Loucy (cell line): Measurements from ENCODE around the gene HOXA13.

Source experiments
- H2AFZ ChIP-seq: fragments of 200-600 bp; sonication (generic); 2 replicates; pipeline ENCODE4 v1.6.0; 2016; ENCODE audit warnings: antibody characterized with exemption, mild to moderate bottlenecking, low read length, moderate library complexity
- H3F3A ChIP-seq: fragments of 200-600 bp; 2 replicates; pipeline ENCODE4 v1.6.0; 2016; ENCODE audit warnings: antibody characterized with exemption, low read depth, mild to moderate bottlenecking
- H3K27me3 ChIP-seq: fragments of 200-600 bp; sonication (generic); 2 replicates; pipeline ENCODE4 v1.6.1; 2014; ENCODE audit warnings: low read length, mild to moderate bottlenecking; ENCODE audit not compliant: insufficient read depth, poor library complexity, severe bottlenecking
- H3K36me3 ChIP-seq: fragments of 200-600 bp; sonication (generic); 2 replicates; pipeline ENCODE4 v1.6.1; 2016; ENCODE audit warnings: low read length; ENCODE audit not compliant: insufficient read depth
- H3K4me1 ChIP-seq: fragments of 200-600 bp; sonication (generic); 2 replicates; pipeline ENCODE4 v1.5.1; 2014; ENCODE audit warnings: low read length, mild to moderate bottlenecking; ENCODE audit not compliant: insufficient read depth, poor library complexity, severe bottlenecking
- H3K4me2 ChIP-seq: fragments of 200-600 bp; sonication (generic); 2 replicates; pipeline ENCODE4 v1.6.0; 2014; ENCODE audit warnings: antibody characterized with exemption, low read length, low read depth, mild to moderate bottlenecking; ENCODE audit not compliant: poor library complexity, severe bottlenecking
- H3K4me3 ChIP-seq: fragments of 200-600 bp; sonication (generic); 2 replicates; pipeline ENCODE4 v1.5.1; 2014; ENCODE audit warnings: low read length, mild to moderate bottlenecking, mixed read lengths; ENCODE audit not compliant: poor library complexity, severe bottlenecking
- H3K79me2 ChIP-seq: fragments of 200-600 bp; sonication (generic); 2 replicates; pipeline ENCODE4 v1.6.1; 2014; ENCODE audit warnings: low read length; ENCODE audit not compliant: insufficient read depth
- H3K9ac ChIP-seq: fragments of 200-600 bp; sonication (generic); 2 replicates; pipeline ENCODE4 v1.6.0; 2014; ENCODE audit warnings: mild to moderate bottlenecking, low read depth, low read length, moderate library complexity; ENCODE audit not compliant: poor library complexity, severe bottlenecking
- H3K9me2 ChIP-seq: fragments of 200-600 bp; sonication (generic); replicated peaks from 2 replicates; pipeline ENCODE4 v1.6.1; 2016; ENCODE audit warnings: low read depth, low read length, mixed read lengths
- H3K9me3 ChIP-seq: fragments of 200-600 bp; sonication (generic); 2 replicates; pipeline ENCODE4 v1.6.1; 2014; ENCODE audit warnings: mild to moderate bottlenecking, antibody characterized with exemption, low read length, low read depth; ENCODE audit not compliant: insufficient read depth
- H4K20me1 ChIP-seq: fragments of 200-600 bp; sonication (generic); 2 replicates; pipeline ENCODE4 v1.6.0; 2014; ENCODE audit warnings: antibody characterized with exemption, low read length, mild to moderate bottlenecking; ENCODE audit not compliant: insufficient read depth, poor library complexity, severe bottlenecking
- EZH2phosphoT487 ChIP-seq: fragments of 200-600 bp; IDR thresholded peaks from 2 replicates; pipeline ENCODE4 v1.6.1; 2018; ENCODE audit warnings: antibody characterized with exemption, mild to moderate bottlenecking, moderate library complexity, borderline replicate concordance
- TF ChIP-seq, protein P1 (sequence below): fragments of 200-600 bp; sonication (generic); conservative IDR thresholded peaks from 2 replicates; pipeline ENCODE4 v1.5.1; 2014; ENCODE audit warnings: mild to moderate bottlenecking, antibody characterized with exemption, low read length

HOXA13 gene

DNA sequence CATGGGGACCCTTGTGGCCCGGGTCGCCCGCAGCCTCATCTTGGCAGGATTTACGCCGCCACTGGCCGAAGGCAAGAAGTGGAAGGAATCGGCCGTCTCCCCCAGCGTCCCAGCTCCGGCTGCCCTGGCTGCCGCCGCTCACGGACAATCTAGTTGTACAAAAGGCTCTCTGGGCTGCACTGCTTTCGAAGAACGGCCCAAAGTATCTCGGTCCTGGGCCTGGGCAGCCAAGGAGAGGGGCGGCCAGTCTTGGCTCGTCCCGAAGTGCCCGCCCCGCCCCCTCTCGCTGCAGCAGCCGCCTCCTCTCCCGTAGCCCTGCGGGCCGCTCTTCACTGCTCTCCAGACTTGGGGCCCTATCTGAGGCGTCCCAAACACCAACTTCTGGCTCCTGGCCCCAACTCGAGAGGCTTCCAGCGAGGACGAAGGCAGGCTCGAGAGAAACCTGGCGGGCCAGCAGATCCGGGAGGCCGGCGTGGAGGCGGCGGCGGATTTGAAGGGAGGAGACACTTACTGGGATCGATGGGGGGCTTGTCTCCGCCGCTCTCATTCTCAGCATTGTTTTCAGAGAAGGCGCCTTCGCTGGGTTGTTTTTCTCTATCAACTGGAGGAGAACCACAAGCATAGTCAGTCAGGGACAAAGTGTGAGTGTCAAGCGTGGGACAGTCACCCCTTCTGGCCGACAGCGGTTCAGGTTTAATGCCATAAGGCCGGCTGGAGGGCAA lies 35.4 kb downstream of the HOXA13 start:
- Histone ChIP-seq H4K20me1 (peaks cover 53% of the 10 kb centered on the region), H3K27me3 (peaks cover 64% of the 10 kb centered on the region), H3K4me3 (peak overlapping the region; percentile 94), H3K4me2 (peak overlapping the region; percentile 91), H2AFZ (no peak overlapping the region), H3K9ac (peak overlapping the region; percentile 99), H3K9me3 (no peaks in the 10 kb centered on the region), H3K36me3 (peaks cover 46% of the 10 kb centered on the region), H3K79me2 (peaks cover 94% of the 10 kb centered on the region), H3K9me2 (no peaks in the 10 kb centered on the region), H3K4me1 (peaks cover 10% of the 10 kb centered on the region), H3F3A (peaks cover 14% of the 10 kb centered on the region; the same call in 1 of the 2 replicates)
- TF ChIP-seq, protein P1, sequence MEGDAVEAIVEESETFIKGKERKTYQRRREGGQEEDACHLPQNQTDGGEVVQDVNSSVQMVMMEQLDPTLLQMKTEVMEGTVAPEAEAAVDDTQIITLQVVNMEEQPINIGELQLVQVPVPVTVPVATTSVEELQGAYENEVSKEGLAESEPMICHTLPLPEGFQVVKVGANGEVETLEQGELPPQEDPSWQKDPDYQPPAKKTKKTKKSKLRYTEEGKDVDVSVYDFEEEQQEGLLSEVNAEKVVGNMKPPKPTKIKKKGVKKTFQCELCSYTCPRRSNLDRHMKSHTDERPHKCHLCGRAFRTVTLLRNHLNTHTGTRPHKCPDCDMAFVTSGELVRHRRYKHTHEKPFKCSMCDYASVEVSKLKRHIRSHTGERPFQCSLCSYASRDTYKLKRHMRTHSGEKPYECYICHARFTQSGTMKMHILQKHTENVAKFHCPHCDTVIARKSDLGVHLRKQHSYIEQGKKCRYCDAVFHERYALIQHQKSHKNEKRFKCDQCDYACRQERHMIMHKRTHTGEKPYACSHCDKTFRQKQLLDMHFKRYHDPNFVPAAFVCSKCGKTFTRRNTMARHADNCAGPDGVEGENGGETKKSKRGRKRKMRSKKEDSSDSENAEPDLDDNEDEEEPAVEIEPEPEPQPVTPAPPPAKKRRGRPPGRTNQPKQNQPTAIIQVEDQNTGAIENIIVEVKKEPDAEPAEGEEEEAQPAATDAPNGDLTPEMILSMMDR = peak; percentile 28
- TF ChIP-seq EZH2phosphoT487 = no peak

DNA sequence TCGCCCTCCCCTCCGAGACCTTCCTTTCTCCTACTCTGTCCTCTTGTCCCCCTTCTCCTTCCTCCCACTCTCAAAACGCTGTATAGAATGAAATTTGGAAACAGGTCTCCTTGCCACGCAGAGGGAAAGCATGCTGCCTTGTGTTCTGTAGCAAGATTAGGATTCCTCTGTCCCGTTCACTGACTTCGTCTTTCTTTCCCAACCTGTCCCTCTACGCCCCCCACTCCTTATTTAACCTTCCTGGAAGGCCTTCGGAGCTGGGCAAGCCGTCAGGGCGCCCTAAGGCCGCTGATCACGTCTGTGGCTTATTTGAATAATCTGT lies 35.9 kb downstream of the HOXA13 start:
- Histone ChIP-seq H3K9ac (peak overlapping the region; percentile 99), H3K36me3 (peaks cover 44% of the 10 kb centered on the region), H3K4me2 (peak overlapping the region; percentile 91)

DNA sequence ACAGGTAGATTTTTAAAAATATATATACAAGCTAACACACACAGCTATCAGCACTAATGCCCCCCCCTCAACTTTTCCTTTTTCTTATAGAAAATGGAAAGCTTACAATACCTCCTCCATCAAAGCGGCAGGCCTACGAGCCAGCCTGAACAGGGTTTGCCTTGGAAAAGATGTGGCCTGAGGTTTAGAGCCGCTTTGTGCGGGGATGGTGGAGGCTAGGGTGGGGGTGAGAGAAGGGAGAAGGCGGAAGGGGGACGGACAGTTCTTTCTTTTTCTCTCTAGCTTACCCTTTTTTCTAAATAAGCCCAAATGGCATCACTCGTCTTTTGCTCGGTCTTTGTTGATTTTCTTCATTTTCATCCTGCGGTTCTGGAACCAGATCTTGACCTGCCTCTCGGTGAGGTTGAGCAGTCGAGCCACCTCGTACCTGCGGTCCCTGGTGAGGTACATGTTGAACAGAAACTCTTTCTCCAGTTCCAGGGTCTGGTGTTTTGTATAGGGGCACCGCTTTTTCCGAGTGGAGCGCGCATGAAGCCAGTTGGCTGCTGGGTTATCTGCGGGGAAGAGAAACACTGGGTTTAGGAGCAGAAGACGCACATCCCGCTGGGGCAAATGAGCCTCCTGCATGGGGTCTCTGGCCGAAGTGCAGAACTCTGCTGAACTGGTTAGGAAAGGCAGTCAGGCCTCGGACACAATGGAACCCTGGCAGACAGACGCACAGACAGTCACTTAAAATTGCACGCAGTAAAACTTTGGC lies 36.4 kb downstream of the HOXA13 start:
- no peaks in the 10 kb centered on the region for H3K9me3 ChIP-seq
- peaks cover 39% of the 10 kb centered on the region for H3K36me3 ChIP-seq
- peaks cover 53% of the 10 kb centered on the region for H3K27me3 ChIP-seq
- H3K4me3 ChIP-seq = peak overlapping the region; percentile 94
- peak overlapping the region; percentile 99 for H3K9ac ChIP-seq
- H4K20me1 ChIP-seq = peaks cover 49% of the 10 kb centered on the region
- peaks cover 12% of the 10 kb centered on the region; the same call in 1 of the 2 replicates for H3F3A ChIP-seq
- no peak overlapping the region for H2AFZ ChIP-seq
- peak overlapping the region; percentile 91 for H3K4me2 ChIP-seq
- H3K79me2 ChIP-seq = peaks cover 94% of the 10 kb centered on the region
- H3K9me2 ChIP-seq = no peaks in the 10 kb centered on the region
- H3K4me1 ChIP-seq = peaks cover 17% of the 10 kb centered on the region
- TF ChIP-seq, protein P1 = no peak

More for the DNA sequence above, 35.9 kb downstream of the HOXA13 start:
- Histone ChIP-seq H3K27me3 (peaks cover 58% of the 10 kb centered on the region), H3K4me3 (peak overlapping the region; percentile 94), H3K4me1 (peaks cover 13% of the 10 kb centered on the region), H3K79me2 (peaks cover 94% of the 10 kb centered on the region), H3F3A (peaks cover 14% of the 10 kb centered on the region; the same call in 1 of the 2 replicates), H3K9me3 (no peaks in the 10 kb centered on the region), H4K20me1 (peaks cover 49% of the 10 kb centered on the region), H2AFZ (no peak overlapping the region), H3K9me2 (no peaks in the 10 kb centered on the region)
- TF ChIP-seq, protein P1 = no peak
- no peak for TF ChIP-seq EZH2phosphoT487
